PC-9 (cell line): ENCODE measurements around the gene ZNF784. TPM values are rescaled to one million over a fixed set of nuclear protein-coding genes. Genes with fewer than 3 reads are reported as not detected.

Experiments
- BruUV-seq: library from RNA; stranded (reverse); fragments of 400-500 nt; replicated peaks from 2 replicates; lab custom pipeline; 2021; lab: Mats Ljungman, UMichigan
- CTCF ChIA-PET: fragments of 300-600 bp; sonication (Branson Sonifier 250); formaldehyde crosslinking; loops from one replicate; lab custom pipeline; 2022; ENCODE audit warnings: antibody characterized with exemption; lab: Charles Lee
- POLR2A ChIA-PET: fragments of 300-600 bp; sonication (Branson Sonifier 250); formaldehyde crosslinking; loops from one replicate; lab custom pipeline; 2022; ENCODE audit warnings: antibody characterized with exemption; ENCODE audit not compliant: unreplicated experiment; lab: Charles Lee
- DNase-seq, 2 experiments: peaks; one replicate each; pipeline versions ENCODE4 v3.0.0 to v3.0.0-alpha.2; 2015 to 2022; ENCODE audit warnings: mixed read lengths in 1 of 2
- H2AFZ ChIP-seq: fragments of 200-600 bp; sonication (generic); 2 replicates; pipeline ENCODE4 v1.8.1; 2017; ENCODE audit warnings: antibody characterized with exemption
- H3F3A ChIP-seq: fragments of 200-600 bp; sonication (generic); 2 replicates; pipeline ENCODE4 v1.8.1; 2017; ENCODE audit warnings: antibody characterized with exemption, mild to moderate bottlenecking, low read depth; ENCODE audit not compliant: insufficient read depth
- H3K27ac ChIP-seq: fragments of 200-600 bp; sonication (generic); 2 replicates; pipeline ENCODE4 v1.6.1; 2016; ENCODE audit warnings: mixed run types
- H3K27me3 ChIP-seq: fragments of 200-600 bp; sonication (generic); 2 replicates; pipeline ENCODE4 v1.6.1; 2016; ENCODE audit warnings: low read depth, mixed run types; ENCODE audit not compliant: insufficient read depth
- H3K36me3 ChIP-seq: fragments of 200-600 bp; sonication (generic); 2 replicates; pipeline ENCODE4 v1.6.1; 2016; ENCODE audit warnings: low read depth, mixed run types
- H3K4me1 ChIP-seq: fragments of 200-600 bp; sonication (generic); replicated peaks from 2 replicates; pipeline ENCODE4 v1.6.1; 2016; ENCODE audit warnings: mixed run types; ENCODE audit not compliant: insufficient read depth
- H3K4me2 ChIP-seq: fragments of 200-600 bp; sonication (generic); 2 replicates; pipeline ENCODE4 v1.6.1; 2017; ENCODE audit warnings: mixed run types
- H3K4me3 ChIP-seq: fragments of 200-600 bp; sonication (generic); 2 replicates; pipeline ENCODE4 v1.6.1; 2016; ENCODE audit warnings: mixed run types
- H3K79me2 ChIP-seq: fragments of 200-600 bp; sonication (generic); 2 replicates; pipeline ENCODE4 v1.6.1; 2017; ENCODE audit warnings: low read depth, mixed run types
- H3K9me2 ChIP-seq: fragments of 200-600 bp; sonication (generic); 2 replicates; pipeline ENCODE4 v1.8.1; 2017; ENCODE audit warnings: mild to moderate bottlenecking; ENCODE audit not compliant: insufficient read depth
- H3K9me3 ChIP-seq: fragments of 200-600 bp; sonication (generic); 2 replicates; pipeline ENCODE4 v1.8.1; 2016; ENCODE audit warnings: low read depth; ENCODE audit not compliant: insufficient read depth
- H4K20me1 ChIP-seq: fragments of 200-600 bp; sonication (generic); 2 replicates; pipeline ENCODE4 v1.8.1; 2017; ENCODE audit not compliant: insufficient read depth
- EZH2 ChIP-seq: fragments of 200-600 bp; sonication (generic); IDR thresholded peaks from 2 replicates; pipeline ENCODE4 v1.8.0; 2017; ENCODE audit warnings: antibody characterized with exemption, low read depth
- intact Hi-C: fragments of 100-400 bp; cut with micrococcal nuclease; formaldehyde crosslinking; loops from one replicate; pipeline ENCODE4 v1.10.0; 2022; ENCODE audit not compliant: unreplicated experiment
- total RNA-seq: library from RNA; stranded (reverse); gene quantifications from 2 replicates; pipeline ENCODE4 v1.2.3, GENCODE V29; 2021
- TF ChIP-seq, protein P1 (sequence below): fragments of 200-600 bp; sonication (generic); conservative IDR thresholded peaks from 2 replicates; pipeline ENCODE4 v1.6.1; 2017; ENCODE audit warnings: mixed run types, antibody characterized with exemption, mild to moderate bottlenecking, moderate library complexity

The ZNF784 gene
- total RNA-seq, 1 experiment from 2014 or later, result 5.4 TPM

DNA sequence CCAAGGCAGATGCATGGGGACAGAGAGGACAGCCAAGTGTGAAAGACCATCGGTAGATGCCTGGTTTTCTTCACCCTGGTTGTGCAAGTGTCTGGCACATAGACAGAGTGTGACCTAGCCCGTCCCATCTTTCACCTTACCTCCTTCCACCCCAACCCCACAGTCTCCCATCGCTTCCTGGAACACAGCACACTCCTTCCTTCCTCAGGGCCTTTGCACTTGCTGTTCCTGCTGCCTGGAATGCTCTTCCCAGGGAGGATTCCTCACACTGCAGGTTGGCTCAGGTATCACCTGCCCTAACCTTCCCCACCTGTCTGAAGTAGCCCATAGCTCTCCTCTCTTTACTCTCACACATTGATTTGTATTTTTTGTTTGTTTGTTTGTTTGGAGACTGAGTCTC, 28.1 kb downstream of the ZNF784 start:
- Histone ChIP-seq H3K79me2 (peaks cover 11% of the 10 kb centered on the region), H3K36me3 (peaks cover 4% of the 10 kb centered on the region; the same call in 1 of the 2 replicates), H3K9me2 (no peaks in the 10 kb centered on the region), H3F3A (peaks cover 24% of the 10 kb centered on the region; the same call in 1 of the 2 replicates), H3K4me2 (no peak overlapping the region), H3K4me3 (no peak overlapping the region), H3K27ac (no peak overlapping the region), H2AFZ (no peak overlapping the region), H3K4me1 (0 out of 2 replicates have a peak, but pooled peaks cover 6% of the 10 kb centered on the region), H4K20me1 (no peaks in the 10 kb centered on the region), H3K27me3 (no peaks in the 10 kb centered on the region), H3K9me3 (no peaks in the 10 kb centered on the region)
- CTCF ChIA-PET, result no interaction called here
- no TSS peak for BruUV-seq
- peak in 1 of 2 experiments; percentile 11 for DNase-seq
- intact Hi-C loops, result loop anchor here (5.0 kb wide), 1 partner anchor 429 kb away; the partner anchor contains the start of gene DNAAF3
- POLR2A ChIA-PET, result no interaction called here
- no peak for TF ChIP-seq EZH2
- TF ChIP-seq, protein P1, sequence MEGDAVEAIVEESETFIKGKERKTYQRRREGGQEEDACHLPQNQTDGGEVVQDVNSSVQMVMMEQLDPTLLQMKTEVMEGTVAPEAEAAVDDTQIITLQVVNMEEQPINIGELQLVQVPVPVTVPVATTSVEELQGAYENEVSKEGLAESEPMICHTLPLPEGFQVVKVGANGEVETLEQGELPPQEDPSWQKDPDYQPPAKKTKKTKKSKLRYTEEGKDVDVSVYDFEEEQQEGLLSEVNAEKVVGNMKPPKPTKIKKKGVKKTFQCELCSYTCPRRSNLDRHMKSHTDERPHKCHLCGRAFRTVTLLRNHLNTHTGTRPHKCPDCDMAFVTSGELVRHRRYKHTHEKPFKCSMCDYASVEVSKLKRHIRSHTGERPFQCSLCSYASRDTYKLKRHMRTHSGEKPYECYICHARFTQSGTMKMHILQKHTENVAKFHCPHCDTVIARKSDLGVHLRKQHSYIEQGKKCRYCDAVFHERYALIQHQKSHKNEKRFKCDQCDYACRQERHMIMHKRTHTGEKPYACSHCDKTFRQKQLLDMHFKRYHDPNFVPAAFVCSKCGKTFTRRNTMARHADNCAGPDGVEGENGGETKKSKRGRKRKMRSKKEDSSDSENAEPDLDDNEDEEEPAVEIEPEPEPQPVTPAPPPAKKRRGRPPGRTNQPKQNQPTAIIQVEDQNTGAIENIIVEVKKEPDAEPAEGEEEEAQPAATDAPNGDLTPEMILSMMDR, result no peak

DNA sequence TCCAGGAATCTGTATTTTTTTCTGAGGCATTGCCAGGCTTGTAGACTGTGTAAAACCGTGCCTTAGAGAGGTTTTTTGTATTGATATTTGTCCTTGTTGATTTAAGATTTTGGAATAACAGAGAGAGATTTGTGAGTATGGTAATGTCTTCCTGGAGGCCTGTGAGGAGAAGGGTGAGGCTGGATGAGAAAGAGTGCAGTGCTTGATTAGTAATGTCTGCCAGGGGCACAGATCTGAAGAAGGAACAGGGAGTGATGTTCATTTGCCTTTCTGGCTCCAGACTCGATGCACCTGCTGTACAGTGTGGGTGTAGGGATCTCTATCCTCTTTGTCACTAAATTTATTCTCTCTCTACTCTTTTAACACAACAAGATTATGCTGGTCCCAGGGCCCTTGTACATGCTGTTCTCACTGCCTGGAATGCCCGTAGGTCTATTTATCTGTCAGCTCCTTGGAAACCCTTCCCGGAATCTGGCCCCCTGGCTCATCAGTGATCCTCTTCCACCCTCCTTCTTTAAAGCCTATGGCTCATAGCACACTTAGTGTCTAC, 29.3 kb downstream of the ZNF784 start:
- Histone ChIP-seq H3K9me2 (no peaks in the 10 kb centered on the region), H3F3A (peaks cover 29% of the 10 kb centered on the region), H4K20me1 (no peaks in the 10 kb centered on the region), H2AFZ (no peak overlapping the region), H3K27me3 (no peaks in the 10 kb centered on the region), H3K4me3 (no peak overlapping the region), H3K36me3 (peaks cover 4% of the 10 kb centered on the region; the same call in 1 of the 2 replicates), H3K4me2 (no peak overlapping the region), H3K9me3 (no peaks in the 10 kb centered on the region), H3K4me1 (no peaks in the 10 kb centered on the region), H3K79me2 (0 out of 2 replicates have a peak, but pooled peaks cover 3% of the 10 kb centered on the region), H3K27ac (no peak overlapping the region)
- ChIA-PET POLR2A (interaction anchor here (0.6 to 0.7 kb wide), 3 partner anchors 8 to 532 kb away, joined by 3 to 5 read pairs (median 4); partner anchors contain the start of gene RDH13), CTCF (no interaction called here)
- TF ChIP-seq, protein P1, result no peak
- TF ChIP-seq EZH2, result no peak
- intact Hi-C loops, result loop anchor here (5.0 kb wide), 1 partner anchor 428 kb away; the partner anchor contains the start of gene DNAAF3
- BruUV-seq, result no TSS peak
- DNase-seq, result peak in 1 of 2 experiments; percentile 29

DNA sequence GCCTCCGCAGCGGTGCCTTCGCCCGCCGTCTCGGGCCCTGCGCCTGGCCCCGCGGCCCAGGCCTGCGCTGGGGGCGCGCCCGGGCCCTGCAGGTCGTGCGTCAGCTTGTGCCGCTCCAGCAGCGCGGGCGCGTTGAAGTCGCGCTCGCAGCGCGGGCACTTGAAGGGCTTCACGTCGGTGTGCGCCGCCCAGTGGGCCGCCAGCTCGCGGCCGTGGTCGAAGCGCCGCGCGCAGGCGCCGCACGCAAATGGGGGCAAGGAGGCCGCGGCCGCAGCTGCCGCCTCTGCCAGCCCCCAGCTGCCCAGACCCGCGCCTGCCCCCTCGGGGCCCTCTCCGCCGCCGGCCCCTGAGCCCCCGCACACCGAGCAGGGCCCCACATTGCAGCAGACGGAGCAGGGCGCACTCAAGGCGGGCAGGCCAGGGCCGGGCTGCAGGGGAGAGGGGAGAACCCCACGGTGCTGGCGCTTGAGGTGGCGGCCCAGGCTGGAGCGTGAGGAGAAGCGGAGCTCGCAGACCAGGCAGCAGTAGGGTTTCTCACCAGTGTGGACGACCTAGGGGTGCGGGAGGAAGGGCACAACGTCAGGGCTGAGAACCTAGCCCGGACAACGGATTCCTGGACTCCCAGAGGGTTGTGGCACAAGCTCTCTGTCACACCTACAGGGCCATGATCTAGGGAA, 31.1 kb downstream of the ZNF784 start:
- ChIA-PET POLR2A (no interaction called here), CTCF (no interaction called here)
- Histone ChIP-seq H3K4me1 (no peaks in the 10 kb centered on the region), H3K27ac (no peak overlapping the region), H3K4me3 (no peak overlapping the region), H2AFZ (no peak overlapping the region), H3K9me2 (no peaks in the 10 kb centered on the region), H3F3A (peaks cover 31% of the 10 kb centered on the region), H3K36me3 (peaks cover 4% of the 10 kb centered on the region; the same call in 1 of the 2 replicates), H3K4me2 (no peak overlapping the region), H4K20me1 (no peaks in the 10 kb centered on the region), H3K9me3 (no peaks in the 10 kb centered on the region), H3K27me3 (no peaks in the 10 kb centered on the region), H3K79me2 (0 out of 2 replicates have a peak, but pooled peaks cover 3% of the 10 kb centered on the region)
- intact Hi-C loops, result no loop called here
- no TSS peak for BruUV-seq
- TF ChIP-seq EZH2, result no peak
- TF ChIP-seq, protein P1, result no peak
- DNase-seq, result no peak
